ENCODE results near the gene INPP5A.
A peak's percentile ranks its signal among the peaks of the same experiment; 100 is the strongest.

INPP5A gene

DNA sequence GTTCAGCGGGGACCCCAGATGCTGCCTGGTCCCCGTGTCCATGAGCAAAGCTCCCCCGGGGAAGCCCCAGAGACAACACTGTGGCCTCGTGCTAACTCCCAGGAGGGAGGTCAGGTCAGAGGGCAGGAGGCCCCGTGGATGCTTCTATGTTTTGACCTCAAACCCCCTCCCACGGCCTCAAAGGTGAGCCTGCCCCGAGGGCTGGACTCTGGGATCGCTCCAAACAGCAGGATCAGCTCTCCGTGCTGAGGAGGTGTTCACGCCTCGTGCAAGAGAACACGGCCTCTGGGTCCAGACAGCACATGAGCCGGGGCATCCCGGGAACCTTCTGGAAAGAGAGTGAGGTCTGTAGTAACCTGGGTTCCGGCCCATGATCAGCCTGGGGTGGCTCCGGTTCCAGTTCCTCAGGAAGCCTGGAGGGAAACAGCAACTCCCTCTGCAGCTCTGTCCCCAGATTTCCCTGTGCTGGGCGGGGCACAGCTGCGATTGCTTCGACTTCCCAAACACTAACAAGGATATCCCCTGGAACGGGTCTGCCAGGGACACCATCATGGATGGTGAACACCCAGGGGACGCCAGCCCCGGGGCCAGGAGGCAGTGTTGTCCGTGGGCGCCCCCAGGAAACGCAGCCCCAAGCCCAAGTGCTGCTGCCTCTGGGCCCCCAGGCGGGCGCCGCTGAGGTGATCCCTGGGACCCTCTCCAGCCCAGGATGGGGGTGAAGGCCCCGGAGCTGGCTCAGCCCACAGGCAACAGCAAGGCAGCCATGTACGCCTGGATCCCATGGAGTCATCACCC lies 18.0 kb upstream of the INPP5A start:
- DNase-seq = no peak

DNA sequence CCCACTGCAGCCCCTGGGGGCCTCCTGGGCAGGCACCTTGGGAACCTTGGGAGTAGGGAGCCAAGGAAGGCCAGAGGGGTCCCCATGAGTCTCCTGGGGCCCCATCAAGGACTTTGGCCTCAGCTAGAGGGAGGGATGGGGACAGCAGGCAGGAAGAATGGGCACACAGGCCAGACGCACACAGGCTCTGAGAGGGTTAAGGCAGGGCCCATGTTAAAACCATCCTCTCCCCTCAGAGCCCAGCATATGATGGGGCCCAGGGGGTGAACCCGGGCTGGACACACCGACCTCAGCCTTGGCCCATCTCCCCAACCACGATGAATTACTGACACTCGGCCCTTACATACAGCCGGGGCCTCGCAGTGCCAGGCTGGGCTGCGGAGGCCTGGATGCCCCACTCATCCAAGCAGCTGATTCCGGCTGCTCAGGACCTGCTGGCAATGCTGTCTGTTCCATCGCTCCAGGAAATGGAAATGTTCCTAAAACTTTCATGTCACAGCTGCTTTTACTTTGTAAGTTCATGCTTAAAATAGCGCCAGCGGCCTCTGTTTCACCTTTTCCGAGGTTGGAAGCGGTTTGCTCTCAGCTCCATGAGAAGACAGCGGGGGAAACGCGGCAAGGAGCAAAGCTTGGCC lies 17.3 kb upstream of the INPP5A start:
- no peak for DNase-seq

GRCh38 chr10:132521041-132521465 lies 16.5 kb upstream of the INPP5A start:
- DNase-seq = no peak

- DNase-seq = no peak
These were observed 16.0 kb upstream of the INPP5A start for GRCh38 chr10:132521466-132522102.

DNA sequence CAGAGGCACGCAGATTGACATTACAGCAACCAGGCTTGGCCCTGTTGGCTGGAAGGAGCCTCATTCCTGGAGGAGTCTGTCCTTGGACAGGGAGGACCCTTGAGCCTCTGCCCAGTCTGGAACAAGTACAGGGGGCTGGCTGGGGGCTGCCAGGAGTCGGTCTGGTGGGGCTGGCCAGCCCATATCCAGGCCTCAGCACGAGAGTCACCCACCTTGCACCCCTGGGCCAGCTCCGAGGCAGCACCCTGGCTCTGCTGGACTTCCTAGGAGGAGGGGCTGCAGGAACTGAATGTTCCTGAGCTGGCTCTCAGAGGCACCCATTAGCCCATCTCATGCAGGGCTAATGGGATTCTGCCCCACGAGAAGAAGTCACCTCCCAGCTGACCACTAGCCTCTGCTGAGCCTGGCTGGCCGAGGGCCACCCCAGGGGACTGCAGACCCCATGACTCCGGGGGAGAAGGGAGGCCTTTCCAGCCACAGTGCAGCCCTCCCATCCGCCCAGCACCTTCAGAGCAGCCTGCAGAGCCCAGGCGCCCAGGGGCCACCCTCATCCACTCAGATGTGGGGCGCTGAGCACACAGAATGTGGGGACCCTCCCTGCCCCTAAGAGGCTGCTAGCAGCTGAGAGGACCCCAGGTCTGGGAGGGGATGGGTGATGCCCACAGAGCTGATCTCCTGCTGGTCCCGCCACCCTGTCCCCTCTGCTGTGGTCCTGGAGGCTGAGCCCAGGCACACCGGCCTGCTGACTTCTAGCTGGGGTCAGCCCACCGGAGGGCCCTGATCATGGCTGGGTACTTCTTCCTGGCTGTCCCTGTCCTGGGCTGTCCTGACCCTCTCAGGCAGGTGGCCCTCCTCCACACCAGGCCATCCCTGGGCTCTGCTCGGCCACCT lies 14.8 kb upstream of the INPP5A start:
- no peak for DNase-seq

- DNase-seq = no peak
These were observed 13.8 kb upstream of the INPP5A start for GRCh38 chr10:132523561-132524442.

GRCh38 chr10:132524443-132525285 lies 12.9 kb upstream of the INPP5A start:
- DNase-seq = no peak

DNA sequence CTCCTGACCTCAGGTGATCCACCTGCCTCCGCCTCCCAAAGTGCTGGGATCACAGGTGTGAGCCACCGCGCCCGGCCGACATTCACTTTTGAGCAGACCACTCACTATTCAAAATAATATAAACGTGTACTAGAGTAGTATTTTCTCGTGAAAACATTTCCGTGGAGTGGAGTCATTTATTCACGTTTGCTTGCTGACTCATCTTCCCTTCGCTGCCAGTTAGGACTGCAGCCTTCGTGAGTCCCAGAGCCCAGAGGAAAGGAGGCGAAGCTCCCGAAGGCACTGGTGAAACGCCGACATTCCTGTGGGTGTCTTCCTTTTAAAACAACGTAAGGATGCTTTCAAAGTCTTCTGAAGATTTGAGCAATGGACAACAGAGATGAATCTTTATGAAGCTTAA lies 10.9 kb upstream of the INPP5A start:
- no peak for DNase-seq

DNA sequence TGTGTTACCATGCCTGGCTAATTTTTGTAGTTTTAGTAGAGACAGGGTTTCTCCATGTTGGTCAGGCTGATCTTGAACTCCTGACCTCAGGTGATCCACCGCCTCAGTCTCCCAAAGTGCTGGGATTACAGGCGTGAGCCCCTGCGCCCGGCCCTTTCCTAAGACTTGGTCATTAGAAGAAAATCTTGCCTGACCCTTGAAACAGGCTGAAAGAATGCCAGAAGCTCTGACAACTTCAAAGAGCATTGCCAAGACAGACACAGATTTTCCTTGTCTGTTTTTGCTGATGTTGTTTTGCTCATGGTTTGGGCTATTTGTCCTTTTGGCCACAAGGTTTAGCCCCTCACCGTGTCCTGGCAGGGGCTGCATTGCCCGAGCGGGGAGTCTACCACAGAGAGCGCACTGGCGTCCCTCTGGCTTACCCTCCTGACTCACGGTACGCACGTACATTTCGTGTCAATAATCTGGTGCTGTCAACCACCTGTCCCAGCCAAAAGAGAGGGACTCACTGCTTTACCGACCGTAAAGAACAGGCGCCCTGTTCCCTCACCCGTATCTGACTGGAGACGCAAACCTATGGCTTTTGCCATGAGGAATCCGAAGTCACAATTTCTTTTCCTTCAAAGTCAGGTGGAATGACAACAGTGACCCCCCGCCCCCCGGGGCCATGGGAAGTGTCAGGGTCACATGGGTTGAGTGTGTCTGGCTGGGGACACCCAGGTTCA lies 10.1 kb upstream of the INPP5A start:
- DNase-seq = no peak

DNA sequence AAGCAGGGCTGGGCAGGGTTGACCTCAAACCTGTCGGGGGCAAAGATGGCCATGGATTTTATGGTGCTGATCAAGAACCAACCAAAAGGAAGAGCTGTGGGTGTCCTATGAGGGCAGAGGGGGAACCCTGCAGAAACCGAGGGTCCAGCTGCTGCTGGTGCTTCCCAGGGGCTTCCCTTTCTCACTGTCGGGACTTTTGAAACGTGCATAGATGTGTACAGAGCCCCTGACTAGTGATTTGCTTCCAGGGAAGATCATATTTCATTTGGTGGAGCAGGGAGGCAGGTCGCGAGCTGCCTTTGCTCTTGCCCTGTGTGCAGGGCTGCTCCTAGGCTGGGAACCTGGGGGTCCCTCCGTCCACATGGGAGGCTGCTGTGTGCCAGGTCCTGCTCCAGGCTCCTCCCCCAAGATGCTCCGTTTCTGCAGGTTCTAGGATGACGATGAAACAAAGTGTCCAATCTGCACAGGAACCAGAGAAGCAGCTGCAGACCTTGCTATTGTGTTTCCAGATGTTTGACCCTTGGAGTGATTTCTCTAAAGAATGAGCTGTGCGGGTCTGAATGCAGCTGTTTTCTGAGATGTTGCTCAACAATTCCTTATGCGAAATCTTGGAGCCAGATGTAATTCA lies 9.4 kb upstream of the INPP5A start:
- DNase-seq = no peak

DNA sequence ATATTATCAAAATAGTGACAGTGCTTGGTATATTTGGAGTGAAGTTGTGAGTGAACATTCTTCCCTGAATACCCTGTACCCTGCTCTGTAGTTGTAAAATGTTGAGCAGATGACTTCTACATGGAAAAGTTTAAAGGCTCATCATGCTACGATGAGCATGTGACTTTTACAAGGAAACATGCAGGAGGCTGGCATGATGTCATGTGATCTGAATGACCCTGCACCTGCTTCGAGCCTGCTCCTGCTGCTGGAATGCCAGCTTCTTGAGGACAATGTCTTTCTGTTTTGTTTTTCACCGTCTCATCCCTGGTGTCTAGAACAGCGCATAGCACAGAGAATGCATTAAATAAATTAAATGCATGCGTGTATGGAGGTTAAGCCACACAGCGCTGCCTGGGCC lies 5.4 kb upstream of the INPP5A start:
- no peak for DNase-seq

DNA sequence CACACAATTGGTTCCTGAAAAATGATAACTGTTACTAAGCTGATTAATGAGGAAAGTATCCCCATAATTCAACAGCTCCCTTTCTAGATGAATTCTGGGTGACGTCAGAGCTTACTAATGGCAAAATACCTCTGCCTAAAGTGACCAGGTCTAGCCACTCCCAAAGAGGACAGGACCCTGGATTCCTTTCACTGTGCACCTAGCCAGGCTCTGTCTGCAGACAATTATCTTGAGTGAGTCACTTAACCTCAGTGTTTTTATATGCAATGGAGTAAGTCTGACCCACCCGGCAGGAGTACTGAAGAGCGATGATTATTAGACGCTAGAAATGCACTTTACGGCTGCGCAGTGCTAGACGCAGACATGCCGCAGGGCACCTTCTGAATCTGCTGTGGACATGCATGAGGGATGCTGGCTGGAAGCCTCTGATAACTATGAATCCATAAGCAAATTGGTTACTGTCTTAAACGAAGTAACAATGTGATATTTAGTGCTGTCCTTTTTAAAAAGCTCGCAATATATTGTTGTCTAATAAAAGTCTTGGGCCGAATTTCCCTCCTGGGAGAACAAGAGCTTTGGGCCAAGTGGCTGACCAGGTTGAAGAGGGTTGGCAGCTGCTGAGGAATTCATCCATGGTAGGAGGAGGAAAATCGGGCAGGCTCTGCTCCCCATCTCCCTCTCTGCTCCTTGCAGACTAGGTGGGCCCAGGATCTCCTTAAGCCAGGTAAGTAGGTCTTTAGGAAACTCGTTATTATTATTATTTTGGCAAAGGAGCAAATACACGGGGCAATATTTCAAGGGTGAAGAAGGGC lies 4.6 kb upstream of the INPP5A start:
- no peak for DNase-seq

DNA sequence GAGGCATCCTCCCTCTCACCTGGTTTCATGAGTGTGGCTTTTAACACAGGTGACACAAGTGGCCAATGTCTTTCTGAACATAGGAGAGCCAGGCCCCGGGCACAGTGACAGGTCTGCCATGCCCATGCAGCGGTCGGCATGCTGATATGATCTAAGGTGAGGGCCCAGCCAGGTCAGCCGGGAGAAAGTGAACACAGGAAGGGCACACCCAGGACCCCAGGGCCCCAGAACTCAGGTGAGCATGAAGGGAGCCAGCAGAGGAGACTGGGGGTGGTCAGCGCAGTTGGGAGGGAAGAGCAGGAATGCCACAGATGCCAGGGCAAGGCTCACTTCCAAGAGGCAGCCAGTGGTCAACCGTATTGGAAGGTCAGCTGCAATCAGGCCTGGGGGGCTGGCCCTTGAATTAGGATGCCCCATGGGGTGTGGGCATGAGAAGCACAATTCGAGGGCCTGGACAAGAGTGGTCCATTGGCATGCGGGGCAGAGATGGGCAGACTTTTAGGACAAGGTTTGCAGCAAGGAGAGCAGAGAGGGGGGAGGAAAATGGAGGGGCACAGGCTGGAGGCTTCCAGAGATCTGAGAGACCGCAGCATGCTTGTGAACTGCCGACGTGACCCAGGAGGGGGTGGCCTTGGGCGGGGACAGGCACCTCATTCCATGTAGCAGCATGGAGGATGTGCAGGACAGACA lies 3.9 kb upstream of the INPP5A start:
- no peak for DNase-seq

DNA sequence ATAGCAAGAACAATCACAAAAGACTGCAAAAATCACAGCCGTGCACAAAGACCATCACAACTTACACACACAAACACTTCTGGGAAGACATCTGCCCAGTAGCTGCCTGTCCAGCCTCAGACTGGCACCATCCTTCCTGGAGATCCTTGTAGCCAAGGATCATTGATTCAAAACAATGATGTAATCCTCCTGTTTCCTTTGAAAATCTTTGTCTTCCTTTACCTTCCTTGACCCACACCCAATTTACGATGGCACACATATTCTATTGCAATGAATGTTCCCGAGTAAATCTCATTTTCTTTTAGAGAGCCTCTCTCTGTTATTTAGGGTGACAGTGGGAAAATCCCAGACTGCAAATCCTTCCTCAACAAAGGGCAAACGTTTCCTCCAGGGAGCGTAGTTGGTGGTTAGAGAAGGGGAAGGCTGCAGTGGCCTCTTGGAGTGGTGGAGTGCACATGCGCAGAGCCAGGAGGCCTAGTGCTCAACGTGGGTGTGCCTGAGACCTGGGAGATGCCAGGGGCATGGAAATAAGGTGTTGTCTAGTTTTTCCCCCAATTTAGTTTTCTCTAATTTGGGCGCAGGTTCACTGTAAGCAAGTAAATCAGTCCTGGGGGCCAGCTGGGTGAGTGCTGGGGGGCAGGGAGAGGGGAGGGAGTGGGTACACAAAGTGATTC lies 3.1 kb upstream of the INPP5A start:
- DNase-seq = no peak

- no peak for DNase-seq
These were observed 2.4 kb upstream of the INPP5A start for GRCh38 chr10:132535065-132535651.

- peak; percentile 26 for DNase-seq
These were observed 1.2 kb upstream of the INPP5A start for GRCh38 chr10:132536241-132536876.

Data from midbrain (tissue), 1 donor.